GM19239 (cell line): Measurements from ENCODE around the gene PRR23A.
"Not testable (repeated sequence)": the region's sequence is repeated elsewhere in the genome, so short reads cannot be mapped to it uniquely, and the experiment has no call there.

Source experiments
- DNase-seq: peaks from one replicate; pipeline ENCODE4 v3.0.0; 2011; ENCODE audit warnings: low spot score; ENCODE audit not compliant: insufficient read length
- FAIRE-seq: peaks from 2 replicates; lab custom pipeline; 2011; peaks lifted over from hg19 to GRCh38; lab: Jason Lieb, UNC

The PRR23A gene

DNA sequence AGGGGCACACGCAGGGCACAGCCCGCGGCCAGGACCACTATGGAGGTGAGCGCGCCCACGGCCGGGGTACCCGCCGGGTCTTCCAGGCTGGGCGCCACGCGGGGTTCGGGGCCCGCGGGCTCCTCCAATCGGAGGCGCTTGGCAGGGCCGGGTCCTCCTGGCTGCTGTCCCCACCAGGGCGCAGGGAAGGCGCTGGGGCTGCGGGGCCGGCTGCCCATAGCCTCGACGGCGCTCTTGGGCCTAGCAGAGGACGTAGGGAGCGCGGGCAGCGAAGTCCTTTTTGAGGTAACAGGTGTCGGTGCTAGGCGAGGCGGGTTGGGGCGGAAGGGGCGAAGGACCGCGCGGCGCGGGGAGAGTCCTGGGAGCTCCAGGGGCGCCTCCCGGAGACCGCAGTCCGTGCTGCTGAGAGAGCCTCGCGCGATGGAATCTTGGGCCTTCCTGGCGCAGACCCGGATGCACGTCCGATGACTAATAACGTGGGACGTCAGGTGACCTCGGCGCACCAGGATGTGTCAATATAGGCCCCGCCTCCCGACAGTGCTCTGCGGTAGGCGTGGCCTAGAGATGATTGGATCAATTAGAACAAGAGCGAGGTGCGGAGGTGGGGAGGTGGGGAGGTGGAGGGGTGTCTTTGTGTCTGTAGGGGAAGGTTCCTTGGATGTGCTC, at the start of gene PRR23A:
PRR23A (minus strand) TSS at position 218 of the 666 bp plus-strand sequence; CDS start at position 218, 0 bp downstream.
- DNase-seq (no peak), FAIRE-seq (no peak)

DNA sequence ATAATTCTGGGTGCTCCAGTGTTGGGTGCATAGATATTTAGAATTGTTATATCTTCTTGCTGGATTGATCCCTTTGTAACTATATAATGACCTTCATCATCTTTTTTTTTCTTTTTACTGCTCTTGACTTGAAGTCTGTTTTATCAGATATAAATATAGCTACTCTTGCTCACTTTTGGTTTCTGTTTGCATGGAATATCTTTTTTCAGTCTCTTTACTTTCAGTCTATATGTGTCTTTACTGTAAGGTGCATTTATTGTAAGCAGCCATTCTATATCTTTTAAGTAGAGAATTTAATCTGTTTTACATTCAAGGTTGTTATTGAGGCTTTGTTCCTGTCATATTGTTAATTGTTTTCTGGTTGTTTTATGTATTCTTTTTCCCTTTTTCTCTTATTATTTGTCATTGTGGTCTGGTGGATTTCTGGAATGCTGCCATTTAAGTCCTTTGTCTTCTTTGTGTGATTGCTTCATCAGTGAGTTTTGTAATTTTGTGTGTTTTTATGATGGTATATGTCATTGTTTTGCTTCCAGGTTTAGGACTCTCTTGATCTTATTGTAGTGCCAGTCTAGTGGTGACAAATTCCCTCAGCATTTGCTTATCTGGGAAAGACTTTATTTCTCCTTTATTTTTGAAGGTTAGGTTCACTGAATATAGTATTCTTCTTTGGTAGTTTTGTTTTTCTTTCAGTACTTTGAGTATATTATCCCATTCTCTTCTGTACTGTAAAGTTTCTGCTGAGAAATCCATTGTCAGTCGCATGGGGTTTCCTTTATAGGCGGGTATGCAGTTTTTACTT, 46.9 kb upstream of the PRR23A start:
- no peak for FAIRE-seq
- no peak for DNase-seq

DNA sequence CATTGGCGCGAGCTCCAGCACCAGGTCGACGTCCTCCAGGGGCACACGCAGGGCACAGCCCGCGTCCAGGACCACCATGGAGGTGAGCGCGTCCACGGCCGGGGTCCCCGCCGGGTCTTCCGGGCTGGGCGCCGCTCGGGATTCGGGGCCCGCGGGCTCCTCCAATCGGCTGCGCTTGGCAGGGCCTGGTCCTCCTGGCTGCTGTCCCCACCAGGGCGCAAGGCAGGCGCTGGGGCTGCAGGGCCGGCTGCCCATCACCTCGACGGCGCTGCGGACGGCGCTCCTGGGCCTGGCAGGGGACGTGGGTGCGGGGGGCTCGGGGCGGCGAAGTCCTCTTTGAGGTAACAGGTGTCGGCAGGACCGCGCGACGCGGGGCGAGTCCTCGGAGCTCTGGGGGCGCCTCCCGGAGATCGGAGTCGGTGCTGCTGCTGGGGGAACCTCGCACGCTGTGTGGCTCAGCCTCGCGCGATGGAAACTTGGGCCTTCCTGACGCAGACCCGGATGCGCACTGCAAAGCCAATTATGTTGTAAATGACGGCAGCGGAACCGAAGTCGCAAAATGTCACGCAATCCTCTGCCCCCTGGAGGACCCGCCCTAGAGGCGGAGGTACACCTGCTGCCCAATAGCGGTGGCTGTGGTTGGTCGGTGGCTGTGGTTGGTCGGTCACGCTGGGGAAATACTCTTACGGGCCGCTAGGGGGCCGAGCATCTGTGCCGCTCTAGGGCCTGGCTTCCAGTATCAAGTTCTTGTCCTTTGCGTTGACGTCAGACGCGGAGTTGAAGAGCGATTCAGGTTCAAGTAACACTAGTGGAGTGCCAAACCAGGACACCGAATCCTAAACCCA, 38.5 kb upstream of the PRR23A start, which contains the start of gene PRR23C:
PRR23C (minus strand) TSS at position 527 of the 845 bp plus-strand sequence; CDS start at position 255, 272 bp downstream.
- no peak for FAIRE-seq
- DNase-seq, result no peak

DNA sequence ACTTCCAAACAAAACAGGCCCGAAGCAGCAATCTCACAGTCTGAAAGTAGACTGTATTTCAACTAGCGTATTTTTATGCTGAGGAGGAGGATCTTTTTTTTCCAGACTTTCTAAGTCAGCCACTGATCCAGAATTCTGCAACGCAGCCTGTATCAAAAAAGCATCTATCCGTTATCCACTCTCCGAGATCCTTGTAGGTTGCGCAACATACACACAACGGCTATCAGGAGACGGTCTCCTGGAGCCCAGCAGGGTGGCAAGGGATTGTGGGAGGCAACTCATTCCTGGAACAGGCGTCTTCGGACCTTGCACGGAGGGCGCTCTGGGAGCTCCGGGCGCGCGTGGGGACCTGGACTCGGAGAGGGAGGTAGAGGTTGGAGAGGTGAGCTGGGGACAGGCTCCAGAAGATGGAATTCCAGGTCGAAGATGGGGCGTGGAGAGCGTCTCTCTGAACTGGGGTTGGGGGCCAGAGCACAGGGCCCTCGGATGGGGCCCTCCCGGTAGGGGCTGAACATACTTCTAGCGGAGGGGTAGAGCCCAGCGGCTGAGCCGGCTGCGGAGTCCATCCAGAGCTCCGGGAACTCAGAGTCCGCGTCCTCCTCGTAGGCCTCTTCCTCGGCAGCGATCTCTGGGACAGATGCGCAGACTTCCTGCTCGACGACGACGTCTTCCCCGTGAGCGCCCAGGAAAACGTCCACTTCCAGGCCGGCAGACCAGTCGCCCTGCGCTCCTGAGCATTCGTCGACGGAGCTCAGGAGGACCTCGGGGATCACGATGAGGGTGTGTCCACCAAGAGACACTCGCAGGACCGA, 37.7 kb upstream of the PRR23A start:
- FAIRE-seq, result no peak

DNA sequence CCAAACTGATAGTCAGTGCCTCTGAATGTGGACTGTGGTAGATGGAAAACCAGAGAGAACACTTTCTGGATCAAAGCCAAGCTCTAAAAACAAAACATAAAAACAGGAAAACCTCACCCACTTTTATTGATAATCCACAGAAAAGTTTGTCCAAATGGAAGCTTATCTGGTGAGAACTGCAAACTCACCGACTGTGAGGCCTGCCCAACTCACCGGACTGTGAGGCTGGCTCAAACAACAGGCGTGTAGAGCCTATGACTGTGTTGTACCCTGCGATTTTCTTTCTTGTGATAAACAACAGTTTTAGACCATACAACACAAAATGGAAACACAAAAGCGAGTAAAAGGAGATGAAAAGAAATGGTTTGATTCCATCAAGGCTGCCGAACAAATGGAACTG, 31.4 kb upstream of the PRR23A start:
- DNase-seq, result no peak
- FAIRE-seq, result no peak

More for the DNA sequence above, 37.7 kb upstream of the PRR23A start:
- DNase-seq, result no peak

DNA sequence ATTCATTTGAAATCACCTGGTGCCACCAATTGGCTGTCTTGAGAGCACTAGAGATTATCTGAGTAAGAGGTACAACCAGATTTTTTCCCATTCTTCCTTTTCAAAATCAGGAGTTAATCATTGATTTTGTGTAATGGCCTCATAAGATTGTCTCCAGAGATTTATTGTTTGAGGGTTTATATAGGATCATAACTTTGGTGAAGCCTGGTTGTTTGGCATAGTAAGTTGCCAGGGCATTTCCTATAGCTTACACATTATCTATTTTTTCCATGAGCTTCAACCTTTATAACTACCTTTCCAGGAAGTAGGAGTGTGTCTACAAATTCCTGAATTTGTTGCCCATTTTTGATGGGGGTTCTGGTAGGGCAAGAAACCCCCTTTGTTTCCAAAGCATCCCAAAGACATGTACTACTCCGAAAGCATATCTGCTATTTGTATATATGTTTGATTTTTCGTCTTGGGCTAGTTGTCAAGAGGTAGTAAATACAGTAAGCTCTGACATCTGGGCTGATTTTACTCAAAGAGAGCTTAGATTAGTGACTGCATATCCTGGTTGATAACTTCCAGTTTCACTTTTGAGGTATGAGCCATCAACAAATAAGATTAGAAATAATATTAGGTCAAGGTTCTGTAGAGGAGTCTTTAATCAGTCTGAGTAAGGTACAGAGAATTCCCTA, 26.4 kb upstream of the PRR23A start:
- DNase-seq (no peak), FAIRE-seq (no peak)

DNA sequence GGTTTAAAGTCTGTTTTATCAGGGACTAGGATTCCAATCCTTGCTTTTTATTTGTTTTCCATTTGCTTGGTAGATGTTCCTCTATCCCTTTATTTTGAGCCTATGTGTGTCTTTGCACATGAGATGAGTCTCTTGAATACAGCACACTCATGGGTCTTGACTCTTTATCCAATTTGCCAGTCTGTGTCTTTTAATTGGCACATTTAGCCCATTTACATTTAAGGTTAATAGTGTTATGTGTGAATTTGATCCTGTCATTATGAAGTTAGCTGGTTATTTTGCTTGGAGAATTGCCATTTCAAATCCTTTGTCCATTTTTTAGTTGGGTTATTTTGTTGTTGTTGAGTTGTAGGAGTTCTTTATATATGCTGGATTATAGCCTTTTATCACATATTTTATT, 24.5 kb upstream of the PRR23A start:
- FAIRE-seq, DNase-seq: not testable (repeated sequence)

DNA sequence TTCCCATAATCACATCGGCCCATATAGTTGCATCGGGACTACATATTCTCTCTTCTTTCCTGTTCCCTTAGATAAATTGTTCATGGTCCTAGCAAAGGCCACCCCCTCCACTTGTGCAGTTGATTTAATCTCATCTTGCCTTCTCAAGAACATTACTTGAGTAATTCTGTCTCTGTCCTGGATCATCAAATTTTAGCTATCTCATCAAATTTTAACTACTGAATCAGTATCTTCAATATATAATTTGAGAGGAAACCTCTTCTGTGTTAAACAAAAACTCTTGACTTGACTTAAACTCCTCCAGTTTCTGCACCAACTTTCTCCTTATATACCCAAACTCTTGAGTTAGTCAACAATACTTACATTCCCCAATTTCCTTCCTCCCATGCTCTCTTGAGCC, 18.9 kb upstream of the PRR23A start:
- DNase-seq (no peak), FAIRE-seq (no peak)

DNA sequence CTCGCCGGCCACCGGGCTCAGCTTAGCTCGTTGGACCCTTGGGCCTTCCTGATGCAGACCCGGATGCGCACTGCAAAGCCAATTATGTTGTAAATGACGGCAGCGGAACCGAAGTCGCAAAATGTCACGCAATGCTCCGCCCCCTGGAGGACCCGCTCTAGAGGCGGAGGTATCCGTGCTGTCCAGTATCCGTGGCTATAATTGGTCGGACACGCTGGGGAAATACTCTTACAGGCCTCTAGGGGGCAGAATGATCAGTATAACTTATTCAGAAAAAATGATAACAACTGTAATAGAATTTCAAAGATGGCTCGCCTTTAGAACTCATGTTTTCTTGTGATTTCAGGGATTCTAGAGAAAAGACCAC, 14.8 kb upstream of the PRR23A start, which contains the start of gene PRR23B:
PRR23B (minus strand) TSS at position 59 of the 367 bp plus-strand sequence. CDS start 265 bp downstream, outside the sequence.
- DNase-seq, result no peak
- FAIRE-seq, result no peak

DNA sequence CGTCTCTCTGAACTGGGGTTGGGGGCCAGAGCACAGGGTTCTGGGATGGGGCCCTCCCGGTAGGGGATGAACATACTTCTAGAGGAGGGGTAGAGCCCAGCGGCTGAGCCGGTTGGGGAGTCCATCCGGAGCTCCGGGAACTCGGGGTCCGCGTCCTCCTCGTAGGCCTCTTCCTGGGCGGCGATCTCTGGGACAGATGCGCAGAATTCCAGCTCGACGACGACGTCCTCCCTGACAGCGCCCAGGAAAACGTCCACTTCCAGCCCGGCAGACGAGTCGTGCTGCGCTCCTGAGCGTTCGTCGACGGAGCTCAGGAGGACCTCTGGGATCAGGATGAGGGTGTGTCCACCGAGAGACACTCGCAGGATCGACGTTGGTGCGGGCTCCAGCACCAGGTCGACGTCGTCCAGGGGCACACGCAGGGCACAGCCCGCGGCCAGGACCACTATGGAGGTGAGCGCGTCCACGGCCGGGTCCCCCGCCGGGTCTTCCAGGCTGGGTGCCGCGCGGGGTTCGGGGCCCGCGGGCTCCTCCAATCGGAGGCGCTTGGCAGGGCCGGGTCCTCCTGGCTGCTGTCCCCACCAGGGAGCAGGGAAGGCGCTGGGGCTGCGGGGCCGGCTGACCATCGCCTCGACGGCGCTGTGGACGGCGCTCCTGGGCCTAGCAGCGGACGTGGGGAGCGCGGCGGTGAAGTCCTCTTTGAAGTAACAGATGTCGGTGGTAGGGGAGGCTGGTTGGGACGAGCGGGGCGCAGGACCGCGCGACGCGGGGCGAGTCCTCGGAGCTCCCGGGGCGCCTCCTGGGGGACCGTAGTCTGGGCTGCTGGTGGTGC, 14.2 kb upstream of the PRR23A start:
- DNase-seq, result no peak
- FAIRE-seq, result no peak

DNA sequence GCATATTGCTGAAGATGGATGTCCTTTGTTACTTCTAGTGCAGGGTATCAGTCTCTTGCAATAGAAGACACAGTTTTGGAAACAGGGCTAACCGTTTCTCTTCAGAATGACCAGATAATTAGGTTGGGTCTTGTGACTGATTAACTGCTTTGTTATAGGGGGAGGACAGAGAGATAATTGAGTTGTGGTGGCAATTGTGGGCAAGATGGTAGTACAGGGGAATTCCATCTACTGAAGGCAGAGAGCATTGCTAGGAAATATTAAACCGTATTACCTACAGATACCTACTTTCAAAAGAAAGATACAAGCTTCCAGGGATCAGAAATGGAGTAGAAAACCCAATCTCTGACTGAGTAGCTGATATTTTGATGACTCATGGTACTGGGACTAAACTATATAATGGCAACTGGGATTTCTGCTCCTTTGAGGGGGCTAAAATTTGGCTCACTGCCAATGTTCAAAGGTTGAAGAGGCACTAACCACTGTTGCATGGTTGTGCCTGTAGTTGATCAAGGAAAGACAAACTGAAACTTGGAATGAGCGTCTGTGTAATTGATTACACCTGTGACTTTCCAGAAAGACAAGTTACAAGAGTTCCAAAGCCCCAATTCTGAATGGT, 10.5 kb upstream of the PRR23A start:
- DNase-seq (no peak), FAIRE-seq (no peak)

DNA sequence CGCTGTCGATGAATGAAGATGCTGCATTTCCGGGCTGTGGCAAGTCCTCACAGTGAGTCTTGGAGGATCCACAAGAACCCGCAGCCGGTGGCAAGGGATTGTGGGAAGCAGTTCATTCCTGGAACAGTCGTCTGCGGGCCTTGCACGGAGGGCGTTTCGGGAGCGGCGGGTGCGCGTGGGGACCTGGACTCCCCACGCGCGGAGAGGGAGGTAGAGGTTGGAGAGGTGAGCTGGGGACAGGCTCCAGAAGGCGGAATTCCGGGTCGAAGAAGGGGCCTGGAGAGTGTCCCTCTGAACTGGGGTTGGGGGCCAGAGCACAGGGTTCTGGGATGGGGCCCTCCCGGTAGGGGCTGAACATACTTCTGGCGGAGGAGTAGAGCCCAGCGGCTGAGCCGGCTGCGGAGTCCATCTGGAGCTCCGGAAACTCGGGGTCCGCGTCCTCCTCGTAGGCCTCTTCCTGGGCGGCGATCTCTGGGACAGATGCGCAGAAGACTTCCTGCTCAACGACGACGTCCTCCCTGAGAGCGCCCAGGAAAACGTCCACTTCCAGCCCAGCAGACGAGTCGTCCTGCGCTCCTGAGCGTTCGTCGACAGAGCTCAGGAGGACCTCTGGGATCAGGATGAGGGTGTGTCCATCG, 593 bp downstream of the PRR23A start:
- no peak for FAIRE-seq
- DNase-seq, result no peak

DNA sequence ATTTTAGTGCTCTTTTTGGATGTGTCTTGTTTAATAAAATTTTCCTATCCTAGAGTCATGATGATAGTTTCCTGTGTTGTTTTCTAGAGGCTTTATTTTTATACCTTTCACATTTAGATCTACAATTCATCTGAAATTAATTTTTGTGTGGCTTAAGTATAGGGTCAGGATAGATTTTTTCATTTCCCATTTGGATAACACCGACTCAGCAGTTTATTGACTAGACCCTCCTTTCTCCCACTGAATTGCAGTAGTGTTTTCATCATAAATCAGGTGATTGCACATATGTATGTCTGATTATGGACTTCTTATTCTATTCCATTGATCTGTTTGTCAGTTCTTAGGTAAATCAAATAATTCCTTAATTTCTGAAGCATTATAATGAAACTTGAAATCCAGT, 10.4 kb downstream of the PRR23A start:
- DNase-seq (no peak), FAIRE-seq (no peak)

DNA sequence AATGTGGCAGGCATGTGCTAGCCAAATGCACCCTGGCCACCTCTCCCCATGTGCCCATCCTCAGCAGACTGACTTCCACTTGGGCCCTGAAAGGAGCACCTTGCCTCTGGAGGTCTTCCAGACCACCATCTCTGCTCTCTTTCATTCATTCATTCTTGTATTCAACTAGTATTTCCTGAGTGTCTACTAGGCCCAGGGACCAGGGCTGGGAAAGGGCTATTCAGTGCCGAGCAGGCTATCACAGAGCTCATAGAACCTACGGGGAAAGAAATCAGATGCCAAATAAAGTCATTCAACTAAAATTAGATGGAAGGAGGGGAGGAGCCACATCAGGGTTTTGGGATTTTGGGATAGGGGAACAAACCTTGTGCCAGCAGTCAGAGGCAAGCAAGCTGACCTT, 18.9 kb downstream of the PRR23A start:
- DNase-seq (no peak), FAIRE-seq (no peak)

DNA sequence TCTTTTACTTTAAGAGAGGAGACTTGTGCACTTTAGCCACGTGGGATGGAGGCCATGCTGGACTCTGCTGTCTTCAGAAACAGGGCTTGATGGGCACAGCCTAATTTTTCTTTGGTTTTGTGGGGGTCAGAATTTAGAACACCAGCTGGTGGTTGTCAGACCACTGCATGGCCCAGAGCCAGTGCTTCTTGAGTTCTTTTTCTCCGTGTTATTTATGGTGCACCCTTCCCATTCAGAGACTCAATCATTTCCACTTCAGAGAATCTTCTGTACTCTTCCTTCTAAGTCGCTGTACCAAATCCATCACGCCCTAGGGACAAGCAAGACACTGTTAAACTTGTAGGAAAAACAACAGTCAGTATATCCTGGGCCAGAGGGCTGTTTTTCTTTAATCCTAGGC, 20.1 kb downstream of the PRR23A start:
- FAIRE-seq, result no peak
- DNase-seq, result no peak

DNA sequence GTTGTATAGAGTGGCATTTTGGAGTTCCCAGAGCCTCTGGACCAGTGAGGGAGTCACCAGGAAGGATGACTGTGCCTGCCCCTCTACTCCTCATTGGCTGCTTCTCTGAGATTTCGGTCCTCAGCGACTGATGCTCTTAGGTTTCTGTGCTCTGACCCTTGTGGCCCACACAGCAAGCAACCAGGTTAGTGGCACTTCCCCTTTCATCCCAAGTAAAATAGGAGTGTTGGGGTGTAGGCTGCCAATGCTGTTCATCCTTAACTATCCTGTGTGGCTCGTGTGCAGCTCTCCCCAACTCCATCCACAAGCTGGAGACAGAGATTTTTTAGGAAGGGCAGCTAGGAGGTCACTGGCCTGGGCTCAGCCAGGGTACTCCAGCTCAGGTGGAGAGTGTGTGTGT, 21.3 kb downstream of the PRR23A start:
- no peak for FAIRE-seq
- no peak for DNase-seq

DNA sequence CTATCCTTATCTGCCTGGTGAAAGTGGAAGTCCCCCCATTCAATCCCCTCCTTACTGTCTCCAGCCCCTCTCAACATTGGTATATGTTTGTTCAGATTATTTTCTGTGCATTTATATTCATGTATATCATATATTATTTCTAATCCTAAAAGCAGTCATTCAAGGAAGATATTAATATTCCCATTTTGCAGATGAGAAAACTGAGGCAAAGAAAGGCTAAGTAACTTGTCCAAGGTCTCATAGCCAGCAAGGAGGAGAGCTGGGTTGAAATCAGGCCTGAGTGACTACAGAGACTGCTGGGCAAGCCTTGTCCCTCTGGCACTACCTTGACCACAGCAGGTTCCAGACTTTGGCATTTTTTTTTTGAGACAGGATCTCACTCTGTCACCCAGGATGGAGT, 30.0 kb downstream of the PRR23A start:
- no peak for FAIRE-seq

DNA sequence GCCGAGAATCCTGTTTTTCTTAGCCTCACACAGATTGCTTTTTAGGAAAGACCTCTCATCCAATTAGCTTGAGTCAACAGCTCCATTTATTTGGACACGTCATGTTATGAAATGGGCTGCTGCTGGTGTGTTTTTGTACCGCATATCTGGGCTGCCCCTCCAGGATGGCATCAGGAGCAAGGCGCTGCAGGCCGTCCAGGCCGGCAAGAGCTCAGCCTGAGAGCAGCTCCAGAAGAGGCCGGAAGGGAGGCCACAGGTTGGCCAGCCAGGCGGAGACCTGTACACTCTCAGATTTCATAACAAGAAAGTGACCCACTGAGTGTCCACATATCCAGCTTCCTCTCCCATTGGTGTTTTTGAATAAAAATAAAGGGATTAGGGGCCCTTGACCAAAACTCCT, 30.7 kb downstream of the PRR23A start:
- no peak for FAIRE-seq
- DNase-seq, result no peak

More for the DNA sequence above, 30.0 kb downstream of the PRR23A start:
- no peak for DNase-seq
